NCI-H1694 (cell line): Measurements from ENCODE around the gene FBXL15.

ENCODE experiments used
- DNase-seq: peaks from one replicate; lab custom pipeline; 2025; lab: John Stamatoyannopoulos, UW

FBXL15 gene

DNA sequence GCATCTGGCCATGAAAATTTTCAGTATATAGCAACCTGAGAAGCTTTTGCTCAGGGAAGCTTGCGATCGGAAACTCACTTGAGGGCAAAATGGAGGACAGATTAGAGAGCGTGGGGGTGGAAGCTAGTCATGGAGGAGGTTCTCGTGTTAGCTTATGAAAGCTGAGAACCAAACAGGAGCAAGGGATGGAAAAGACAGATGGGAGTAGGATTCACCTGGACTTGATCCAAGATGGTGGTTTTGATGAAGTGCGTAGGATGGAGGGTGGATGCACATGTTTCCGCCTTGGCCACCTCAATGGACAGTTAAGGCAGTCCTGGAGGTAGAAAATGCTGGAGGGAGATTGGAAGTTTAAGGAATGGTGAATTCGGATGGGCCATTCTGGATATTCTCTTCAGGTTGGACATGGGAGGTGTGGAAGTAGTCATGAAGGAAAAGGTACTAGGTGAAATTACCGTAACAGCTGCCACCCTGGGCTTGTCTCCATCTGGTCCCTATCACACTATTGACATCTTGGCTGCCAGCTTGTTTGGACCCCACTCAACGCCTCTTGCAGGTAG, 37.0 kb downstream of the FBXL15 start:
- peak; percentile 83 for DNase-seq

DNA sequence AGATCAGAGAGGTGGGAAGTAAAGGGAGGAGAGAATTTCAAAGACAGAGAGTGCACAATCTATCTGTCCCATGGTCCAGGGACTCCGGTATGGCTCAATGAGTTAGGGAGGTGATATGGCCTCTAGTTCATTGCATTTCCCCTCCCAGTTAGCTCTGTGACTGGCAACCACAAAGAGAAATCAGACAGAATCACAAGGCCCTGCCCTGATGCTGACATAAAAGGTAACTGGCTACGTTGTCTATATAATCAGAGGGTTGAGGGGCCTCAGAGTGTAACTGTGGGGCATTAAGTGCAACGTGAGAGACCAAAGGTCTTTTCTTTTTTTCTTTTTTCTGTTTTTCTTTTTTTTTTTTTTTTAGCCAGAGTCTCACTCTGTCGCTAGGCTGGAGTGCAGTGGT, 38.0 kb downstream of the FBXL15 start:
- no peak for DNase-seq

DNA sequence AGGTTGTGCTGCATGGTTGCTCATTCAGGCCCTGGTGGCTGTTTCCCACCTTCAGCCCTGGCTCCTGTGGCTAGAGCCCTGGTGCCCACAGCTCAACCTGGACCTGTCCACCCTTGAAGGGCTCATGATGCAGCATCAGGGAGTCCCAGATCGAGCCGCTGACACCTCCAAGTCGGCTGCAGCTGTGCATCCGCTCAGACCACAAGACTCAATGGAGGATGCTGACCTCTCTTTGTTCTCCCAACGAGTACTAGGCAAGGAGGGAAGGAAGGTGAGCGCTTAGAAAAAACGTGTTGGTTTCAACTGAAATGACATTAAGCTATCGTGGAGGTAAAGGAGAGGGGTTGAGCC, 40.2 kb downstream of the FBXL15 start:
- no peak for DNase-seq

DNA sequence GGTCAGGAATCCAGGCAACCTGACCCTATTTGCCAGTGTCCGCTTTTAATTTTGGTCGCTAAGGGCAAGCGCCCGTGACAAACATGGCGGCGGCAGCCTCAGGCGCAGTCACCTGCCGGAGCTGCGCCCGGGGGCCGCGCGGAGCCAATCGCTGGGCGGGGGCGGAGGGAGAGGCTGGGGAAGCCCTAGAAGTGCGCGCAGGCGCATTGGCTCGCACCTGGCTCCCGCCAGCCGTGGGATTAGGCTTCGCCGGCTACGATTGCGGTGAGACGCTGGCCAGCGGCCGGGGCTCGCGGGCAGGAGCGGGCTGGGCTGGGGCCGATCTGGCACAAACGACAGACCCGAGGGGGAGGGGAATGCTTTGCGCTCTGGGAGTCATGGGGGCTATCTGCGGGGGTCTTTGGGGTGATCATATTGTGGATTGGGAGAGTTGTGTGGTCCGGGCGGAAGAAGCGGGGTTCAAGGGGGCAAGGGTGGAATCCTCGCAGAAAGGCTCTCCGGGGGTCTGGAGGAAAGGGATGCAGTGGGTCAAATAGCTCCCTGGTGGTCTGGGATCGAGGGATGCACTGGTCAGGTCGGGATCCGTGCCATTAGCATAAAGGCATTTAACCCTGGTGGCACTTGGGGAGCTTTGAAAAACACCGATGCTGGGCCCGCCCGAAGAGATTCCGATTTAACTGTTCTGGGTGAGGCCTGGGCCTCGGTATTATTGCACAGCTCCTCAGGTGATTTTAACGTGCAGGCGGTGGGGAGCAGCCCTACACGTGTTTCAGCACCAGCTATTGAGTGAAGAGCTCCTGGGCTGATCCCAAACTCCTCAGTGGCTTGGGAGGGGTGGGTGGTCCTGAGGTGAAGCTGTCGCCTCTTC, 40.8 kb downstream of the FBXL15 start:
- DNase-seq = peak; percentile 66

DNA sequence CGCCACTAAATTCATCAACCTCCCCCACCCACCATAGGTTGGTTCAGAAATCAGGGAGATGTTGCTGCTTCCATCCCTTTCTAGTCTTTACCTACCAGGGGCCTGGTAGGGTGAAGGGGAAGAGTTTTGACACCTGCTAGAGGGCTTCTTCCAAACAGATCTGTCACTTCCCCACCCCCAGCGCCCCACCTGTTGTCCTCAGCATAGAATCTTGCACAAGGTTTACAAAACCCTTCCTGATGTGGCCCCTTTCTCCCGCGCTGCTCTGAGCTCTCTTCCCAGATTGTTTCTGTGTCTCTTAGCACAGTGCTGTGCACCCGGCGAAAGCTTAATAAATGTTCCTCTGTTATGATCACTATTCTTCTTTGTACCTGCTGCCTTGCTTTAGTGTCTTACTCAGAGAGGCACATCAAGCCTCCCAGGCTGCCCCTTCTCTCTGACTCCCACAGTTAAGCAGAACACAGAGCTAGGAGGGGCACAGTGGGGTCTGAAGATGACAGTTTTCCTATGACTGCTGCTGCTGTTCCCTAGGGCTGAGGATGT, 41.9 kb downstream of the FBXL15 start:
- DNase-seq = no peak

DNA sequence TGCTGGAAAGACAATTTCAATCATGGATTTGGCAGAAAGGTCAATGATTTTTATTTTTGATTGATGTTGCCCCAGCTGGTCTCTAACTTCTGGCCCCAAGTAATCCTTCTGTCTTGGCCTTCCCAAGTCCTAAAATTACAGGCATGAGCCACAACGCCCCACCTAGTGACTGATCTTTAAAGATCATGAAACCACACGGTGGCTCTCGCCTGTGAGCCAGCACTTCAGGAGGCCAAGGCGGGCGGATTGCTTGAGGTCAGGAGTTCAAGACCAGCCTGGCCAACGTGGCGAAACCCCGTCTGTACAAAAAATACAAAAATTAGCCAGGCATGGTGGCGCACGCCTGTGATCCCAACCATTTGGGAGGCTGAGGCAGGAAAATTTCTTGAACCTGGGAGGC, 43.3 kb downstream of the FBXL15 start:
- no peak for DNase-seq

DNA sequence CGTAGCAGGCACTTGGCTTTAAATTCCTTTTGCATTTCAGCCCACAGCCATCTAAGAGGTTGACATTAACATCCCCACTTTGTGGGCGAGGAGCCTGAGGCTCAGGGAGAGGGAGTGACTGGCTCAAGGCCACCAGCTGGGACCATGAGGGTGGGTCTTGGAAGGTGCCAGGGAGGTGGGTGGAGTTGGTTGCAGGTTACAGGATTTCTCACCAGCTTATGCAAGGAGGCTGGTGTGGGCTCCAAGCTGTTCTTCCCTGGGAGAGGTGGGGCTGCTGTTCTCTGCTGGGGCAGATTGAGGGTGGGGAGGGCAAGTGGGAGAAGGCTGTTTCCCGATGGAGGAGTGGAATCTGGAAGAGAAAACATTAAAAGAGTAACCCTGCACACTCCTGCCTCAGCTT, 44.8 kb downstream of the FBXL15 start:
- DNase-seq = no peak

DNA sequence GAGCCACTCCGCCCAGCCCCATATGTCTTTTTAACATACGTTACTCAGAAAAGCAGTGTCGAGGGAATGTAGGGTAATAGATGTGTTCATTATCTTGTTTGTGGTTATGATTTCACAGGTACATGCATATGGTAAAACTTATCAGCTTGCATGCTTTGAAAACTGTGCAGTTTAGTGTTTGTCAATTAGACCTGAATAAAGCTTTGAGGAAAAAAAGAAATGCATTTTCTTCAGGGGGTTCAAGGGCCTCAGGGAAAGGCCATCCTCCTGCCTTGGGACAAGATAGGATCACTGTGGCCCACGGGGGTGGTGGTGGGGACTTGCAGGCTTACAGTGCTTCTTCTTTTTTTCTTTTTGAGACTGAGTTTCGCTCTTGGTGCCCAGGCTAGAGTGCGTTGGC, 46.7 kb downstream of the FBXL15 start:
- DNase-seq = no peak

DNA sequence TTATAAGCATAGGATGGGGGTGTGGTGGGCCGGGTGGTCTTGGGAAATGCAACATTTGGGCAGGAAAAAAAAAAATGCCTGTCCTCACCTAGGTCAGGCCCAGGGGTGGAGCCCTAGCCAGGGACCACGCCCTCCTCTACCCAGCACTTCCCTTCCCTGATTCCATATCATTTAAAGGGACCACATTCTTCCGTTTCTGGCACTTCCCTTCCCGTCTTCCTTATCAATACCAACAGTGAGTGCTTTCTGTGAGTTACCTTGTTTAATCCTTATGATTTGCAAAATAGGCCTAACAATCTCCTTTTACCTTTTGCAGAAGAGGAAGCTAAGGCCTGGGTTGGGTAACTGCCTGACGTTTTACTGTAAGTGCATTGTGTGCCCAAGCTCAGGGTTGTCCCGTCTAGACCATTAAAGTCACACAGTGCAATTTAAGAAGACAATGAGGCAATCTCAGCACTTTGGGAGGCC, 47.4 kb downstream of the FBXL15 start:
- DNase-seq = no peak

DNA sequence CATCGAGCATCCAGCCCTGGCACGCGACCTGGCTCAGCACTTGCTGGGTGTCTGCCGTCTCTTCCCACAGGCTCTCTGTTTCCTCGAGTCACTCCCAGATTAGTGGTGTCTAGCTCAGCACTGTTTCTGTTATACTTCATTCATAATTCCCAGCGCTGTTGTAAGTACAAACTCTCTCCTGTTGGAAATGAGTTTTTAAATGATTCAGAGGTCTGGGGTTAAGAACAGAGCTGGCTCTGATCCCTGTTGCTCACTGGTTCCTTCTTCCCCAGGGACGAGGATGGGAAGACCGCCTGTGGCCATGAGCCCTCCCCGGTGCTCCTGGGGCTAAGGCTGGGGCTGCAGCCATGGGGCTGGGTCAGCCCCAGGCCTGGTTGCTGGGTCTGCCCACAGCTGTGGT, 48.0 kb downstream of the FBXL15 start:
- DNase-seq = no peak

DNA sequence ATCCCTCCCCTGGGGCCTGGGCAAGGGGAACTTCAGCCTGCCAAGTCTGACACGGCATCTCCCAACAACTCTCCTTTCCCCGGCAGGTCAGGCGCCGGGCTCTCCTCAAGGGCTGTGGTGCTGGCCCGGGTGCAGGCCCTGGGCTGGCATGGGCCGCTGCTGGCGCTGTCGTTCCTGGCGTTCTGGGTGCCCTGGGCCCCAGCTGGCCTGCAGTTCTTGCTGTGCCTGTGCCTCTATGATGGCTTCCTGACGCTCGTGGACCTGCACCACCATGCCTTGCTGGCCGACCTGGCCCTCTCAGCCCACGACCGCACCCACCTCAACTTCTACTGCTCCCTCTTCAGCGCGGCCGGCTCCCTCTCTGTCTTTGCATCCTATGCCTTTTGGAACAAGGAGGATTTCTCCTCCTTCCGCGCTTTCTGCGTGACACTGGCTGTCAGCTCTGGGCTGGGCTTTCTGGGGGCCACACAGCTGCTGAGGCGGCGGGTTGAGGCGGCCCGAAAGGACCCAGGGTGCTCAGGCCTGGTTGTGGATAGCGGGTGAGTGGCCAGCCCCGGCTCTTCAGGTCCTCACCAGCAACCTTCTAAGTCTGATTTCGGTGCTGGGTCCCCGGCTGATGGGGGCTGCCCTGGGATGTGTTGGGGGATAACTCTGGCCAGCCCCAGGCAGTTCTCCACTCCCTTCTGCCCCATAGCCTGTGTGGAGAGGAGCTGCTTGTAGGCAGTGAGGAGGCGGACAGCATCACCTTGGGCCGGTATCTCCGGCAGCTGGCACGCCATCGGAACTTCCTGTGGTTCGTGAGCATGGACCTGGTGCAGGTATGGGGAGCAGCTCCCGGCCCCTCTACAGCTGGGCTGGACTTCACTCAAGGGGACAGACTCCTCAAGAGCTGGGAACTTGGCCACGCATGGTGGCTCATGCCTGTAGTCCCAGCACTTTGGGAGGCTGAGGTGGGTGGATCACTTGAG, 50.2 kb downstream of the FBXL15 start:
- DNase-seq = no peak
